Smooth muscle cell (in vitro differentiated cells): ENCODE measurements around the gene NDFIP1. TPM values are rescaled to one million over a fixed set of nuclear protein-coding genes. Genes with fewer than 3 reads are reported as not detected.

Source experiments
- DNase-seq: peaks from one replicate; lab custom pipeline; 2025; ENCODE audit not compliant: unreplicated experiment; lab: John Stamatoyannopoulos, UW
- H2AFZ ChIP-seq: fragments of 200-600 bp; sonication (generic); 2 replicates; pipeline ENCODE4 v1.6.0; 2016; ENCODE audit warnings: antibody characterized with exemption, low read depth, mild to moderate bottlenecking
- H3F3A ChIP-seq: fragments of 200-600 bp; sonication (generic); 2 replicates; pipeline ENCODE4 v1.6.0; 2017; ENCODE audit warnings: antibody characterized with exemption, low read depth
- H3K27ac ChIP-seq: fragments of 200-600 bp; sonication (generic); 2 replicates; pipeline ENCODE4 v1.5.1; 2016; ENCODE audit warnings: low read depth, mild to moderate bottlenecking
- H3K27me3 ChIP-seq: fragments of 200-600 bp; sonication (generic); 2 replicates; pipeline ENCODE4 v1.6.1; 2016; ENCODE audit warnings: low read depth, mild to moderate bottlenecking
- H3K36me3 ChIP-seq: fragments of 200-600 bp; sonication (generic); 2 replicates; pipeline ENCODE4 v1.5.1; 2016; ENCODE audit warnings: low read depth
- H3K4me1 ChIP-seq: fragments of 200-600 bp; sonication (generic); 2 replicates; pipeline ENCODE4 v1.5.1; 2016; ENCODE audit warnings: low read depth
- H3K4me2 ChIP-seq: fragments of 200-600 bp; sonication (generic); 2 replicates; pipeline ENCODE4 v1.6.0; 2016; ENCODE audit warnings: mild to moderate bottlenecking
- H3K4me3 ChIP-seq: fragments of 200-600 bp; sonication (generic); 2 replicates; pipeline ENCODE4 v1.5.1; 2016; ENCODE audit warnings: mild to moderate bottlenecking
- H3K79me2 ChIP-seq: fragments of 200-600 bp; sonication (generic); 2 replicates; pipeline ENCODE4 v1.6.0; 2016; ENCODE audit warnings: low read depth, mild to moderate bottlenecking
- H3K9ac ChIP-seq: fragments of 200-600 bp; sonication (generic); 2 replicates; pipeline ENCODE4 v1.6.0; 2016; ENCODE audit warnings: low read depth
- H3K9me3 ChIP-seq: fragments of 200-600 bp; sonication (generic); replicated peaks from 2 replicates; pipeline ENCODE4 v1.5.1; 2016; ENCODE audit warnings: low read depth
- H4K20me1 ChIP-seq: fragments of 200-600 bp; sonication (generic); 2 replicates; pipeline ENCODE4 v1.6.0; 2016; ENCODE audit warnings: low read depth
- WGBS: methylation state at CpG from one replicate; pipeline ENCODE4 v1.1.7; 2016; ENCODE audit warnings: low lambda C conversion rate; 5-methylcytosine and 5-hydroxymethylcytosine counted together
- polyA plus RNA-seq: library from polyadenylated mRNA; unstranded; fragments of >200 nt; fragmentation: Nextera tagmentation; extraction: Ambion mirVana; gene quantifications from 2 replicates; pipeline ENCODE4 v1.2.1, GENCODE V29; 2016
- total RNA-seq: library from RNA; depleted of rRNA; stranded (reverse); fragments of >200 nt; gene quantifications from 2 replicates; pipeline ENCODE4 v1.2.3, GENCODE V29; 2014
- TF ChIP-seq, protein P1 (sequence below): fragments of 200-600 bp; sonication (generic); IDR thresholded peaks from 2 replicates; pipeline ENCODE4 v1.5.1; 2017; ENCODE audit warnings: borderline replicate concordance, mild to moderate bottlenecking, antibody characterized with exemption; ENCODE audit not compliant: insufficient read depth, poor library complexity, severe bottlenecking

The NDFIP1 gene
- total and polyA plus RNA-seq, 2 experiments from 2014 or later: 44.5 to 71.6 TPM

GRCh38 chr5:142072488-142072887 is 36.1 kb upstream of the NDFIP1 start:
- no peaks in the 10 kb centered on the region for H3K27me3 ChIP-seq
- no peak overlapping the region for H3K4me3 ChIP-seq
- TF ChIP-seq, protein P1, sequence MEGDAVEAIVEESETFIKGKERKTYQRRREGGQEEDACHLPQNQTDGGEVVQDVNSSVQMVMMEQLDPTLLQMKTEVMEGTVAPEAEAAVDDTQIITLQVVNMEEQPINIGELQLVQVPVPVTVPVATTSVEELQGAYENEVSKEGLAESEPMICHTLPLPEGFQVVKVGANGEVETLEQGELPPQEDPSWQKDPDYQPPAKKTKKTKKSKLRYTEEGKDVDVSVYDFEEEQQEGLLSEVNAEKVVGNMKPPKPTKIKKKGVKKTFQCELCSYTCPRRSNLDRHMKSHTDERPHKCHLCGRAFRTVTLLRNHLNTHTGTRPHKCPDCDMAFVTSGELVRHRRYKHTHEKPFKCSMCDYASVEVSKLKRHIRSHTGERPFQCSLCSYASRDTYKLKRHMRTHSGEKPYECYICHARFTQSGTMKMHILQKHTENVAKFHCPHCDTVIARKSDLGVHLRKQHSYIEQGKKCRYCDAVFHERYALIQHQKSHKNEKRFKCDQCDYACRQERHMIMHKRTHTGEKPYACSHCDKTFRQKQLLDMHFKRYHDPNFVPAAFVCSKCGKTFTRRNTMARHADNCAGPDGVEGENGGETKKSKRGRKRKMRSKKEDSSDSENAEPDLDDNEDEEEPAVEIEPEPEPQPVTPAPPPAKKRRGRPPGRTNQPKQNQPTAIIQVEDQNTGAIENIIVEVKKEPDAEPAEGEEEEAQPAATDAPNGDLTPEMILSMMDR: no peak
- no peaks in the 10 kb centered on the region for H3K36me3 ChIP-seq
- peaks cover 3% of the 10 kb centered on the region for H3F3A ChIP-seq
- no peaks in the 10 kb centered on the region for H3K4me1 ChIP-seq
- no peak for DNase-seq
- H2AFZ ChIP-seq: no peak overlapping the region
- 75% methylated on average over 3 of the region's 3 CpGs for WGBS
- H3K79me2 ChIP-seq: no peaks in the 10 kb centered on the region
- H4K20me1 ChIP-seq: no peaks in the 10 kb centered on the region
- H3K27ac ChIP-seq: no peak overlapping the region
- H3K9ac ChIP-seq: no peak overlapping the region
- H3K9me3 ChIP-seq: no peaks in the 10 kb centered on the region
- H3K4me2 ChIP-seq: no peak overlapping the region

DNA sequence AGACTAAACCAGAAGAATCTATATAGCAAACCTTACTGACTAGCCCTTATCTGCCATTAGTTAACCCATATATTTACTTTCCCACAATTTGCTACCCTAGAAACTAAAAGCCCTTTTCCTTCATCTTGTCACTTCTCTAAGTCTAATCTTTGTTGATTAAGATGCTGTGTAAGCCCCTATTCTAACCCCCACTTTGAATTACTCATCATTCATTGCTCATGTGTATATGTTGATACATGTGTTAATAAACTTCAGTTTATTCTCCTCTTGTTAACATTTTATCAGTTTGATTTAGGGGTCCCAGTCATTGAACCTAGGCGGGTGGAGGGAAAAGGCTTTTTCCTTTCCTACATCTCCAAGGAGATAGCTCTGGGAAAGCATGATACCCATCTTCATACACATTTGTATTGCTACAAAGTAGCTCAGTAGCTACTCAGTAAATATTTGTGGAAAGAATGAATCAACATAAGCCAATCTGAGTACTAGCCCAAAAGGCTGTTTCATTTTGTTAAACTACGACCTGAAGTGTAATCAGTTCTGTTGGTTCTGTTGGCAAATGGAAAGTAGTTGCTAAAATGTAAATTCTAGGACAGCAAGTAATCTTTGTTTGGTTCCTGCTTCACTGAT is 35.1 kb upstream of the NDFIP1 start:
- Histone ChIP-seq H3K9ac (no peak overlapping the region), H3K4me1 (no peaks in the 10 kb centered on the region), H2AFZ (no peak overlapping the region), H3K9me3 (no peaks in the 10 kb centered on the region), H3K27me3 (no peaks in the 10 kb centered on the region), H3F3A (peaks cover 3% of the 10 kb centered on the region), H3K4me2 (no peak overlapping the region), H3K4me3 (no peak overlapping the region), H3K36me3 (no peaks in the 10 kb centered on the region), H3K79me2 (no peaks in the 10 kb centered on the region), H3K27ac (no peak overlapping the region), H4K20me1 (no peaks in the 10 kb centered on the region)
- TF ChIP-seq, protein P1: no peak
- WGBS: 88% methylated on average over 2 of the region's 2 CpGs
- no peak for DNase-seq

DNA sequence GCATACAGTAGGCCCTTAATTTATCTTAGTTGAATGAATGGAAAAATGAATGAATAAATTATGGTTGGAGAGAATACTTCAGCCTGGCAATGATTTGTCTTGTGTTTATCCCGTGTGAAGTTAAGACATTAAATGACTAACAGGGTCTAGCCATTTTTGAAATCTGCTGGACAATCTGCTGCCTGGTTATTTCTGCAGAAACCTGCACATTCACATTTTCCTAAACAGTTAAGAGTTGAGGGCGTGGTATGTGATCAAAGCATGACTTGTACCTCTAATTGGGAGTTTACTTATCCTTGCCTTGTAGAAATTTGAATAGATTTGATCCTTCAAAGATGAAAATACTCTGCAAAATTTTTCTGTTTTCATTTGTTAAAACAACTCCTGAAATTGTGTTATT is 34.6 kb upstream of the NDFIP1 start:
- Histone ChIP-seq H3F3A (peaks cover 3% of the 10 kb centered on the region), H3K9ac (no peak overlapping the region), H2AFZ (no peak overlapping the region), H3K4me2 (no peak overlapping the region), H3K9me3 (no peaks in the 10 kb centered on the region), H3K79me2 (no peaks in the 10 kb centered on the region), H4K20me1 (no peaks in the 10 kb centered on the region), H3K36me3 (no peaks in the 10 kb centered on the region), H3K4me3 (no peak overlapping the region), H3K27me3 (no peaks in the 10 kb centered on the region), H3K4me1 (no peaks in the 10 kb centered on the region), H3K27ac (no peak overlapping the region)
- DNase-seq: no peak
- 92% methylated on average over 2 of the region's 2 CpGs for WGBS
- TF ChIP-seq, protein P1: no peak

DNA sequence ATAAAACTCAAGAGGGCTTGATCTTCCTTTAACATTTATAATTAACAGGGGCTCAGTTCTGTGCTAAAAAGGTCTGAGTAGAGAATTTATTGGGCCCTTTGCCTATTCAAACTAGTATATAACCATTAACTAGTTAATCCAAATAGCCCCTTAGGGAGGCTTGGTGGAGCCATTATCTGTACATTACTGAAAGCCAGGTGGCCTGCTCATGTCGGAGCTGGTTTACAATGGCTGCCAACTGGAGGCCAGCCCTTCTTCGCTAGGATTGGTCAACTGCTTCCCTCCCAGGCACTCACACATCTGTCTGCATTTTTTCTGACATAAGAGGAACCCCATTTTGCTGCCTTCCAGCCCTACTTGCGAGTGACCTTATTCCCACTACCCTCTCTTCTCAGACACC is 30.4 kb upstream of the NDFIP1 start:
- Histone ChIP-seq H3K4me3 (no peak overlapping the region), H3K4me2 (no peak overlapping the region), H3K4me1 (no peaks in the 10 kb centered on the region), H3F3A (peaks cover 3% of the 10 kb centered on the region), H3K79me2 (no peaks in the 10 kb centered on the region), H3K9ac (no peak overlapping the region), H3K9me3 (no peaks in the 10 kb centered on the region), H3K36me3 (no peaks in the 10 kb centered on the region), H3K27me3 (no peaks in the 10 kb centered on the region), H2AFZ (no peak overlapping the region), H3K27ac (no peak overlapping the region), H4K20me1 (no peaks in the 10 kb centered on the region)
- TF ChIP-seq, protein P1: no peak
- WGBS: 91% methylated on average over 3 of the region's 3 CpGs
- DNase-seq: no peak
